NCI-H526 treated with DMSO at 0.1 percent for 48 hours (cell line): ENCODE data around the gene PRDM16.
"Not testable (repeated sequence)": the region's sequence is repeated elsewhere in the genome, so short reads cannot be mapped to it uniquely, and the experiment has no call there.

Source experiments
- DNase-seq: peaks from one replicate; lab custom pipeline; 2025; lab: John Stamatoyannopoulos, UW

Gene PRDM16

GRCh38 chr1:3162322-3162882 is 93.4 kb downstream of the PRDM16 start:
- DNase-seq, result no peak

- no peak for DNase-seq
These were observed 94.4 kb downstream of the PRDM16 start for GRCh38 chr1:3163356-3163755.

GRCh38 chr1:3164671-3165070 is 95.7 kb downstream of the PRDM16 start:
- no peak for DNase-seq

- DNase-seq, result not testable (repeated sequence)
These were observed 96.2 kb downstream of the PRDM16 start for GRCh38 chr1:3165189-3165588.

GRCh38 chr1:3166206-3166918 is 97.4 kb downstream of the PRDM16 start:
- DNase-seq, result no peak

- no peak for DNase-seq
These were observed 98.3 kb downstream of the PRDM16 start for GRCh38 chr1:3167255-3167654.

- DNase-seq, result no peak
These were observed 99.7 kb downstream of the PRDM16 start for GRCh38 chr1:3168678-3169077.

- no peak for DNase-seq
These were observed 100.8 kb downstream of the PRDM16 start for GRCh38 chr1:3169665-3170356.

GRCh38 chr1:3170561-3171453 is 101.8 kb downstream of the PRDM16 start:
- DNase-seq, result no peak

- DNase-seq, result no peak
These were observed 102.8 kb downstream of the PRDM16 start for GRCh38 chr1:3171761-3172160.

- no peak for DNase-seq
These were observed 103.7 kb downstream of the PRDM16 start for GRCh38 chr1:3172431-3173380.

GRCh38 chr1:3173381-3173980 is 104.5 kb downstream of the PRDM16 start:
- no peak for DNase-seq

- DNase-seq, result no peak
These were observed 105.7 kb downstream of the PRDM16 start for GRCh38 chr1:3174487-3175247.

- no peak for DNase-seq
These were observed 106.5 kb downstream of the PRDM16 start for GRCh38 chr1:3175486-3175885.

- DNase-seq, result no peak
These were observed 107.0 kb downstream of the PRDM16 start for GRCh38 chr1:3176028-3176427.

- no peak for DNase-seq
These were observed 107.8 kb downstream of the PRDM16 start for GRCh38 chr1:3176820-3177219.

GRCh38 chr1:3178279-3178678 is 109.3 kb downstream of the PRDM16 start:
- no peak for DNase-seq

- no peak for DNase-seq
These were observed 110.5 kb downstream of the PRDM16 start for GRCh38 chr1:3179471-3179870.

GRCh38 chr1:3180915-3181314 is 111.9 kb downstream of the PRDM16 start:
- DNase-seq, result no peak

- DNase-seq, result no peak
These were observed 113.0 kb downstream of the PRDM16 start for GRCh38 chr1:3181956-3182355.
